Glutamatergic neuron (in vitro differentiated cells): Measurements from ENCODE around the gene JARID2. TPM values are rescaled to one million over a fixed set of nuclear protein-coding genes. Genes with fewer than 3 reads are reported as not detected.

Source experiments
- DNase-seq: peaks from one replicate; pipeline ENCODE4 v3.0.0; 2022
- H3K27ac Mint-ChIP-seq: one replicate; pipeline ENCODE4 v1.8.0; 2020; ENCODE audit warnings: mild to moderate bottlenecking, mixed read lengths, inconsistent platforms; ENCODE audit not compliant: unreplicated experiment
- H3K27me3 Mint-ChIP-seq: one replicate; pipeline ENCODE4 v1.8.0; 2020; ENCODE audit warnings: mild to moderate bottlenecking, moderate library complexity, mixed read lengths, inconsistent platforms; ENCODE audit not compliant: unreplicated experiment
- H3K36me3 Mint-ChIP-seq: one replicate; pipeline ENCODE4 v1.8.0; 2020; ENCODE audit warnings: mild to moderate bottlenecking, mixed read lengths, inconsistent platforms; ENCODE audit not compliant: unreplicated experiment
- H3K4me1 Mint-ChIP-seq: one replicate; pipeline ENCODE4 v1.8.0; 2020; ENCODE audit warnings: mild to moderate bottlenecking, low read depth, mixed read lengths, inconsistent platforms; ENCODE audit not compliant: unreplicated experiment
- H3K4me3 Mint-ChIP-seq: one replicate; pipeline ENCODE4 v1.8.0; 2020; ENCODE audit warnings: mild to moderate bottlenecking, mixed read lengths, inconsistent platforms; ENCODE audit not compliant: unreplicated experiment
- H3K9me3 Mint-ChIP-seq: one replicate; pipeline ENCODE4 v1.8.0; 2020; ENCODE audit warnings: mild to moderate bottlenecking, moderate library complexity, mixed read lengths, inconsistent platforms; ENCODE audit not compliant: unreplicated experiment
- total RNA-seq: library from RNA; stranded (reverse); fragmentation: NEBNext Ultra II Directional; extraction: Animal tissue kit (Norgen Biotek cat#: 25700); gene quantifications from one replicate; pipeline ENCODE4 v1.2.1, GENCODE V29; 2021; ENCODE audit not compliant: unreplicated experiment
- TF ChIP-seq, protein P1 (sequence below): fragments of 200-600 bp; sonication (generic); IDR thresholded peaks from one replicate; pipeline ENCODE4 v1.5.0; 2021; ENCODE audit not compliant: partially characterized antibody, unreplicated experiment

JARID2 gene
- total RNA-seq, 1 donor from 2014 or later = 83.8 TPM

DNA sequence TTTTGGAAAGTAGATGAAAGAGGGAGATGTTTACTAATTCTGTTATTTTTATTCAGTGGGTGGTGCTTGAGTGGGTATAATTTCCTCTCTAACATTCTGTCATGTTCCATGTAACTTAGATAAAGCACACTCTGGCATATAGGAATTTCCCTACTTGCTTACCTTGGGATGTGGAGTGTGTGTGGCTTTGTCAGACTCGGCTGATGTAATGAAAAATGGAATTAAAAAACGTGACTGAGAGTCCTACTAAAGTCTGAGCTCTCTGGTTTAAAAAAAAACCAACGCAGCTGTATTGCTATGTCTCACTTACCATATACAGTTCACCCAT is 98.3 kb downstream of the JARID2 start:
- no peaks in the 10 kb centered on the region for H3K36me3 Mint-ChIP-seq
- peak overlapping the region; percentile 10 for H3K4me3 Mint-ChIP-seq
- TF ChIP-seq, protein P1, sequence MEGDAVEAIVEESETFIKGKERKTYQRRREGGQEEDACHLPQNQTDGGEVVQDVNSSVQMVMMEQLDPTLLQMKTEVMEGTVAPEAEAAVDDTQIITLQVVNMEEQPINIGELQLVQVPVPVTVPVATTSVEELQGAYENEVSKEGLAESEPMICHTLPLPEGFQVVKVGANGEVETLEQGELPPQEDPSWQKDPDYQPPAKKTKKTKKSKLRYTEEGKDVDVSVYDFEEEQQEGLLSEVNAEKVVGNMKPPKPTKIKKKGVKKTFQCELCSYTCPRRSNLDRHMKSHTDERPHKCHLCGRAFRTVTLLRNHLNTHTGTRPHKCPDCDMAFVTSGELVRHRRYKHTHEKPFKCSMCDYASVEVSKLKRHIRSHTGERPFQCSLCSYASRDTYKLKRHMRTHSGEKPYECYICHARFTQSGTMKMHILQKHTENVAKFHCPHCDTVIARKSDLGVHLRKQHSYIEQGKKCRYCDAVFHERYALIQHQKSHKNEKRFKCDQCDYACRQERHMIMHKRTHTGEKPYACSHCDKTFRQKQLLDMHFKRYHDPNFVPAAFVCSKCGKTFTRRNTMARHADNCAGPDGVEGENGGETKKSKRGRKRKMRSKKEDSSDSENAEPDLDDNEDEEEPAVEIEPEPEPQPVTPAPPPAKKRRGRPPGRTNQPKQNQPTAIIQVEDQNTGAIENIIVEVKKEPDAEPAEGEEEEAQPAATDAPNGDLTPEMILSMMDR = no peak
- H3K27me3 Mint-ChIP-seq = no peaks in the 10 kb centered on the region
- H3K4me1 Mint-ChIP-seq = peaks cover 37% of the 10 kb centered on the region
- H3K27ac Mint-ChIP-seq = no peak overlapping the region
- peaks cover 3% of the 10 kb centered on the region for H3K9me3 Mint-ChIP-seq
- DNase-seq = no peak

DNA sequence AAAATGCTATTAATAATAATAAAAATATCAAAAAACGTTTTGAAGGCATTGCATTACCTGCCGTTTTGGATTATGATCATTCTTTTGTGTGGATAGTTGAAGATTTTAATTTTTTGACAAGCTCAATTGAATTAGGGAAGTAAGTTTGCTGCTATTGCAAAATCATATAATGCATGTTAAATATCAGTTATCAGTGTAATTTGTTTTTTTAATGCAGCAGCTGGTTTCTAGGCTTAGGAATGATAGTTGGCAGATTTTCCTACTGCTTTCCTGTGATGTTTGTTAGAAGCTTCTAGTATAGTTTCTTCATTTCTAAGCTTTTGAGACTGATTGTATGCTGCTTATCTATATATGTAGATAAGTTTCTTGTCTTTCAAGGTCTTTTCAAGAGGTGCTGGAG is 99.0 kb downstream of the JARID2 start:
- H3K27ac Mint-ChIP-seq = no peak overlapping the region
- TF ChIP-seq, protein P1 = no peak
- H3K36me3 Mint-ChIP-seq = peaks cover 1% of the 10 kb centered on the region
- no peak for DNase-seq
- H3K4me1 Mint-ChIP-seq = peaks cover 38% of the 10 kb centered on the region
- H3K4me3 Mint-ChIP-seq = no peak overlapping the region
- peaks cover under 1% of the 10 kb centered on the region for H3K27me3 Mint-ChIP-seq
- peaks cover 3% of the 10 kb centered on the region for H3K9me3 Mint-ChIP-seq

DNA sequence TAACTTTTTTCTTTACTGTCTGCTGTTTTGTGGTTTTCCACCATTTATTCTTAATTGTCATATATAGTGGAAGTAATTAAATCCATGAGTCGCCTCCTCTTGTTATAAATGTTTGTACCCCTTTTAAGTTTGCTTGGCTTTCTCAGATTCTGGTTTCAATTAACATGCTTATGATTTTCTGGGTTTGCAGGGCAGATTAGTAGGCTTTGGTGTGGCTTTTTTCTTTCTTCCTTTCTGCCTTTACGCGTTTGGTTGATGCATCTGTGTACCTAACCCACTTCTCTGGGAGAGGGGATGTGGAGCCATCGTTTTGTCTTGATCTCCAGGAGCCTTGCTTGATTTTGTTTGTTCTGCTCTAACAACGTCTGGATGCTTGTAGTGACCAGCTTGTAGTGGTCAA is 100.4 kb downstream of the JARID2 start:
- peaks cover 3% of the 10 kb centered on the region for H3K9me3 Mint-ChIP-seq
- DNase-seq = no peak
- H3K4me3 Mint-ChIP-seq = no peak overlapping the region
- peaks cover 3% of the 10 kb centered on the region for H3K27me3 Mint-ChIP-seq
- TF ChIP-seq, protein P1 = no peak
- peaks cover 34% of the 10 kb centered on the region for H3K4me1 Mint-ChIP-seq
- H3K27ac Mint-ChIP-seq = no peak overlapping the region
- H3K36me3 Mint-ChIP-seq = peaks cover 4% of the 10 kb centered on the region

DNA sequence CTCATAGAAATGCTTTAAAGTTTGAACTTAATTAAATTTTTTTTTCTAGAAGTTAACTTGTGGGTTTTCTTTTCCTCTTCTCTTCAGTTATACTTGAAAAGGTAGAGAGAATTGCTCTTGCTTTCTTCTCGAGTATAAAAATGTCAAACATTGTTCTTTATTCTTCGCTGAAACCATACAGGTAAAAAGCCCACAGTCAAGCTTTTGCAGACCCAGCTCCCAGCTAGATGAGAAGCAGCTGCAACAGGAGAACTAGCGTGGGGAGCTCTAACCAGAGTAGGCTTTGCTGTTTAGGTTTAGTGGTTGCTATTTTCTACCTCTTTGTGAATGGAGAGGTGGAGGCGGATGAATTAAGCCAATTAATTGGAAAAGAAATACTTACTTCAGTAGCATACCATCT is 102.7 kb downstream of the JARID2 start:
- Mint-ChIP-seq H3K4me1 (peaks cover 41% of the 10 kb centered on the region), H3K27ac (no peak overlapping the region)

DNA sequence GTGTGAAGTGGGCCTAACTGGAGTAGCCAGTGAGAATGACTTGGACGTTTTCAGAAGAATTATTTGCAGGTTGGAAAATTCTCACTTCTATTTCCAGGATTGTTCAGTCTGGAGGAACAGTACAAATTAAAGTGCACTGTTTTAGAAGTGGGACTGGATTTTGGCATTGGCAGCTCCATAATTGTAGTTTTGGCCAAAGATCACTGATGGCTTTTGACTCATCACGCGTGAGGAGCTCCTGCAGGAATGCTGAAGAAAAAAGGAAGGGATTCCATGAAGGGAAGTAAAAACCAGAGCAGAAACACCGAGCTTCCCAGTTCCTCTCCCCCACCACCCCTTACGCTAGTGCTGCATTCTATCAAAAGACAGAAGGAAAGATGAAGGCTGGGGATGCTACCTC is 103.5 kb downstream of the JARID2 start:
- no peak overlapping the region for H3K4me3 Mint-ChIP-seq
- no peaks in the 10 kb centered on the region for H3K9me3 Mint-ChIP-seq
- H3K27ac Mint-ChIP-seq = peak overlapping the region; percentile 7
- peaks cover 4% of the 10 kb centered on the region for H3K36me3 Mint-ChIP-seq
- TF ChIP-seq, protein P1 = no peak
- peaks cover 35% of the 10 kb centered on the region for H3K4me1 Mint-ChIP-seq
- no peak for DNase-seq
- H3K27me3 Mint-ChIP-seq = peaks cover 3% of the 10 kb centered on the region

More for the DNA sequence above, 102.7 kb downstream of the JARID2 start:
- Mint-ChIP-seq H3K9me3 (peaks cover 1% of the 10 kb centered on the region), H3K27me3 (peaks cover 3% of the 10 kb centered on the region), H3K4me3 (no peak overlapping the region), H3K36me3 (peaks cover 4% of the 10 kb centered on the region)
- DNase-seq = no peak
- TF ChIP-seq, protein P1 = no peak
